ENCODE measurements around the gene ERG. TPM values are rescaled to one million over a fixed set of nuclear protein-coding genes. Genes with fewer than 3 reads are reported as not detected.

ERG gene
- total RNA-seq, 4 donors from 2014 or later = 4.2 to 20.6 (median 4.8) TPM

DNA sequence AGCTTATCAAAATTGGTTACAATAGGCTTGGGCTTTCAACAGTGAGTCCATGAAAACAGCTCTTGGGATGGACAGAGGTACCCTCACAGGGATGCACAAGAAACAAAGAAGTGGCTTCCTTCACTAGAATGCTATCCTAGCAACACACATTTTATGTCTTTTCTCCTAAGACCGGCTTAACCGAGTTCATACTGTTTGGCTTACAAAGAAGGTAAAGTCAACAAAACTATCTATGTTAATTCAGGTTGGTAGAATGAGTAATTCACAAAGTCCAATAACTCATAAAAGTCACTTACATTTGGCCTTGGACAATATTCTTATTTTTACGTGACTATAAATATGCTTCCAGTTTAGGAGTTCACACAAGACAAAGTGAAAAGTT lies 9.0 kb downstream of the ERG start:
- H3K36me3 ChIP-seq = no peaks in the 10 kb centered on the region
- H3K4me3 ChIP-seq = no peak overlapping the region
- no peaks in the 10 kb centered on the region for H3K9me3 ChIP-seq
- TF ChIP-seq POLR2A (IDR thresholded peaks at IDR 0.05) = no peak
- TF ChIP-seq, protein P1, sequence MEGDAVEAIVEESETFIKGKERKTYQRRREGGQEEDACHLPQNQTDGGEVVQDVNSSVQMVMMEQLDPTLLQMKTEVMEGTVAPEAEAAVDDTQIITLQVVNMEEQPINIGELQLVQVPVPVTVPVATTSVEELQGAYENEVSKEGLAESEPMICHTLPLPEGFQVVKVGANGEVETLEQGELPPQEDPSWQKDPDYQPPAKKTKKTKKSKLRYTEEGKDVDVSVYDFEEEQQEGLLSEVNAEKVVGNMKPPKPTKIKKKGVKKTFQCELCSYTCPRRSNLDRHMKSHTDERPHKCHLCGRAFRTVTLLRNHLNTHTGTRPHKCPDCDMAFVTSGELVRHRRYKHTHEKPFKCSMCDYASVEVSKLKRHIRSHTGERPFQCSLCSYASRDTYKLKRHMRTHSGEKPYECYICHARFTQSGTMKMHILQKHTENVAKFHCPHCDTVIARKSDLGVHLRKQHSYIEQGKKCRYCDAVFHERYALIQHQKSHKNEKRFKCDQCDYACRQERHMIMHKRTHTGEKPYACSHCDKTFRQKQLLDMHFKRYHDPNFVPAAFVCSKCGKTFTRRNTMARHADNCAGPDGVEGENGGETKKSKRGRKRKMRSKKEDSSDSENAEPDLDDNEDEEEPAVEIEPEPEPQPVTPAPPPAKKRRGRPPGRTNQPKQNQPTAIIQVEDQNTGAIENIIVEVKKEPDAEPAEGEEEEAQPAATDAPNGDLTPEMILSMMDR (IDR thresholded peaks at IDR 0.05) = no peak
- no peaks in the 10 kb centered on the region for H3K27me3 ChIP-seq
- H3K27ac ChIP-seq = peak overlapping the region in 1 of 4 donors; percentile 2
- DNase-seq = no peak
- peaks cover 0 to 4% (median 0%) of the 10 kb centered on the region in 4 donors for H3K4me1 ChIP-seq

DNA sequence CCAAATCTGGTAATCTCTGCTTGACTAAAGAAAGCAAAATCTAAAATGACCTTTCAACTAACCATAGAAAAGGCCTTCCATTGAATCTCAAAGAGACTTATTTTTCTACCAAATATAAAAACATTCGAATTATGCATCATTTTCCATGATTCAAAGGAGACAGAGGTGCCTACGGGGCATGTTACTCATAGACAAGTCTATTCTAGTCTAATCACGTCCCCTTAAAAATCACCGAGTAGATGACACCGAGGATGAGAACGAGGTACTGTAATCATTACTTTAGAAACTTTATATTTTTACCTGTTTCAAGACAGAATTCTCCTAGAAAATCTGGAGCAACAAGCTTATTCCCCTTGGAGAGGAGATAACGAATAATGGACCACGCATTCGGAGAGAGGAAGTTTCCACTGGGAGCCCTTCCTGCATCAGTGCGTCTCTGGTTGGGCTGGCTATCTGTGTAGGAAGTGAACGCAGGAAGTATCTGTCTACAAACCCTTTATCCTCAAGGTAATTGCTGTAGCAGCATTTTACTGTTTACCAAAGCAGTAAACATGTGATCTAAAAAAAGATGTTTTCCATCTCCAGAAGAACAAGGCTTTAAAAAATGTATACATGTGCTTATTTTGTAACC lies 9.5 kb downstream of the ERG start:
- DNase-seq = no peak
- TF ChIP-seq, protein P1 (IDR thresholded peaks at IDR 0.05) = no peak
- TF ChIP-seq POLR2A (IDR thresholded peaks at IDR 0.05) = no peak
- H3K27me3 ChIP-seq = no peaks in the 10 kb centered on the region
- no peak overlapping the region for H3K27ac ChIP-seq
- no peak overlapping the region for H3K4me3 ChIP-seq
- no peaks in the 10 kb centered on the region for H3K36me3 ChIP-seq
- H3K9me3 ChIP-seq = no peaks in the 10 kb centered on the region
- peaks cover 0 to 4% (median 0%) of the 10 kb centered on the region in 4 donors for H3K4me1 ChIP-seq

DNA sequence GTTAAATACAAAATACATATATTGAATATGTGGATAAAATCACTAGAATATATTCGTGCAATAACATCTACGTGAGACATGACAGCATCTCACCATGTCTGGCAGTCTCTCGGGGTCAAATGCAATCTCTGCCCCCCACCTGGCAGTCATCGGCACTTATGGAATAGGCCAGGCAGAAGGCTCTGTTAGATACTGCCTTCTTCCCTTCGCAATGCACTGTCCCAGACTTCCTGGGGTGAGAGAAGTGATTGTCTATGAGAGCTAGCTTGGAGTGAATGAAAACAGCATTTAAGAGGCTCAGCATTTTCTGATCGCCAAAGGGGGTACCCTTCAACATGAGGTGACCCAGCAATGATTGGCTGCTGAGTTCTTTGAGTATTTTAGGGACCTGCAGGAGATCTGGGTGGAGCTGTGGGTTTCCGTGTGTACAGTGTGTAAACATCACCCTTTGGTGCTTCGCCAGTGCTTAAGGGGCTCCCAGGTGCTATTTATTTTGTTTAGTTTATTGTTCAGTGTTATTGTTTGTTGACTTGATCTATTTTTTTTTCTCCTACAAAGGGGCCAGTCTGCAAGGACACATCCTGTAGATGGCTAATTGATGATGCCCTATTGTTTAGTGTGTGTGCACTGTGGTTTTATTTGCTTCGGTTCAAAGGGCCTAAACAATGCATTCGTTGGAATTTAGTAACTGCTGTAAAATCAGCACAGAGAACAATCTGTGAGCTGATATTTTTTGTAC lies 10.2 kb downstream of the ERG start:
- no peaks in the 10 kb centered on the region for H3K9me3 ChIP-seq
- DNase-seq = no peak
- TF ChIP-seq, protein P1 (IDR thresholded peaks at IDR 0.05) = no peak
- TF ChIP-seq POLR2A (IDR thresholded peaks at IDR 0.05) = no peak
- no peak overlapping the region for H3K27ac ChIP-seq
- H3K4me1 ChIP-seq = peaks cover 0 to 4% (median 0%) of the 10 kb centered on the region in 4 donors
- no peaks in the 10 kb centered on the region for H3K27me3 ChIP-seq
- no peaks in the 10 kb centered on the region for H3K36me3 ChIP-seq
- no peak overlapping the region for H3K4me3 ChIP-seq

DNA sequence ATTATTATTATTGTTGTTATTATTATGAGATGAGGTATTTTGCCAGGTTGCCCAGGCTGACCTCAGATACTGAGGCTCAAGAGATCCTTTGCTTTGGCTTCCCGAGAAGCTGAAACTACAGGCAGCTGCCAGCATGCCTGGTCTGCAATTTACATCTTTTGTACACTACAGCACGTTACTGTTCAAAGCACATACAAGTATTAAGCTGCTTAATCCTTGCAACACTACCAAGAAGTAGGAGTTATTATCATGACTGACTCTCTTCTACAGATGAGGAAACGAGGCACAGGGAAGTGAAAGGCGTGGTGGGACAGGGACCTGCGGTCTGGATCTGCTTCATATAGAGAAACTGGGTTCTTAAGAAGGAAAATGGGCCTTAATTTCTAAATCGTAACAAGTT lies 11.6 kb downstream of the ERG start:
- no peaks in the 10 kb centered on the region for H3K27me3 ChIP-seq
- H3K4me1 ChIP-seq = peaks cover 0 to 4% (median 0%) of the 10 kb centered on the region in 4 donors
- H3K9me3 ChIP-seq = no peaks in the 10 kb centered on the region
- no peak overlapping the region for H3K27ac ChIP-seq
- no peaks in the 10 kb centered on the region for H3K36me3 ChIP-seq
- no peak for TF ChIP-seq POLR2A (IDR thresholded peaks at IDR 0.05)
- TF ChIP-seq, protein P1 (IDR thresholded peaks at IDR 0.05) = no peak
- no peak overlapping the region for H3K4me3 ChIP-seq
- no peak for DNase-seq

DNA sequence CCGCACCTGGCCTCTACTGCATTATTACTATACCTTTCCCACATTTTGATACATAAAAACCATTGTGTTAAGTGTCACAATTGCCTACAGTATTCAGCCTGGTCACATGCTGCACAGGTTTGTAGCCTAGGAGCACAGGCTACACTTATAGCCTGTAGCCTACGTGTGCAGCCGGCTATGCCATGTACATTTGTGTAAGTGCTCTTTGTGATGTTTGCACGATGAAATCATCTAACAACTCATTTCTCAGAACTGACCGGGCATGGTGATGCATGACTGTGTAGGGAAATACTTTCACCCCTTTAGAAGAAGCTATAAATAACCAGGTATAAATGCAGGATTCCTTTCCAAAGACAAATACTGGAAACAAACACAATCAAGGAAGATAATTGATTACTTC lies 12.1 kb downstream of the ERG start:
- H3K4me1 ChIP-seq = peaks cover 0 to 4% (median 0%) of the 10 kb centered on the region in 4 donors
- TF ChIP-seq POLR2A (IDR thresholded peaks at IDR 0.05) = no peak
- TF ChIP-seq, protein P1 (IDR thresholded peaks at IDR 0.05) = no peak
- H3K9me3 ChIP-seq = no peaks in the 10 kb centered on the region
- H3K4me3 ChIP-seq = no peak overlapping the region
- H3K27ac ChIP-seq = no peak overlapping the region
- no peaks in the 10 kb centered on the region for H3K27me3 ChIP-seq
- DNase-seq = no peak
- H3K36me3 ChIP-seq = no peaks in the 10 kb centered on the region

All from Peyer's patch (tissue), 4 donors.